ENCODE results near the gene TJP1.

GRCh38 chr15:29822684-29823459 is 604 bp upstream of the TJP1 start:
- TF ChIP-seq EZH2 (IDR thresholded peaks at IDR 0.05; ENCODE audit: insufficient read depth, poor library complexity, severe bottlenecking) (no peak), EZH2phosphoT487 (IDR thresholded peaks at IDR 0.05; ENCODE audit: insufficient read depth, low read depth) (no peak)

Data from GM23248 (cell line).